HG03139 (cell line): ENCODE data around the gene PPT1.
"Not testable (repeated sequence)": the region's sequence is repeated elsewhere in the genome, so short reads cannot be mapped to it uniquely, and the experiment has no call there.

ENCODE experiments used
- ATAC-seq: cut with Tn5 transposase; IDR thresholded peaks from one replicate; pipeline ENCODE4 v1.9.1; 2021; ENCODE audit not compliant: unreplicated experiment

The PPT1 gene

DNA sequence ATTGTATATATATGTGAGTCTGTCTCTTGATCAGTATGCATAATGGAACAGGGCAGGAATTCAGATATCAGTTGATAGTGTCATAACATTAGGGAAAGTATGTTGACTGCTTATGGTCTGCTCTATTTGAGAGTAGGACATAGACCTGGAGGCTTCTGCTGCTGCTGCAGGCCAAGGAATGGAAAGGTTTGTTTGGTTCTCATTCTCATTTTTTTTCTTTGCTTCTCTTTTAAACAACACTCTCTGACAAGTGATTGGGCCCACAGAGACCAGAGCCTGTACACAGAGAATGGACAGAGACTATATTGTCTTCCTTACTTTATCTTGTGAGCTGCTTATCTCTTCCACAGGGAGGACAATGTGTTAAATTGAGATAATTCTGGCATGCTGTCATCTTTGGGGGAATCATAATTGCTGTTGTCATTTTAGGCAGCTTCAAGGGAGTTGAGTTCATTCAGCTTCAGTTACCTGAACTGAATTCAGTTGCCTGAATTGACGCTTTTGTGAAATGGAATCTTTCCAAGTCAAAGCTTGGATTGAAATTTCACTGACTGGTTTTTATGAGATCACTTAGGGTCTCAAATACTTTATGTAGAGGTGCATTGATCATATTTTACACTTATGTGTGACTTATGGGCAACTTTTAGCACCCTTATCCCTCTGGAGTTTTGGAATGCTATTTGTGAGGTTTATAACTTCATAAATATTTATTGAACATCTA is 39.6 kb downstream of the PPT1 start:
- ATAC-seq = no peak

DNA sequence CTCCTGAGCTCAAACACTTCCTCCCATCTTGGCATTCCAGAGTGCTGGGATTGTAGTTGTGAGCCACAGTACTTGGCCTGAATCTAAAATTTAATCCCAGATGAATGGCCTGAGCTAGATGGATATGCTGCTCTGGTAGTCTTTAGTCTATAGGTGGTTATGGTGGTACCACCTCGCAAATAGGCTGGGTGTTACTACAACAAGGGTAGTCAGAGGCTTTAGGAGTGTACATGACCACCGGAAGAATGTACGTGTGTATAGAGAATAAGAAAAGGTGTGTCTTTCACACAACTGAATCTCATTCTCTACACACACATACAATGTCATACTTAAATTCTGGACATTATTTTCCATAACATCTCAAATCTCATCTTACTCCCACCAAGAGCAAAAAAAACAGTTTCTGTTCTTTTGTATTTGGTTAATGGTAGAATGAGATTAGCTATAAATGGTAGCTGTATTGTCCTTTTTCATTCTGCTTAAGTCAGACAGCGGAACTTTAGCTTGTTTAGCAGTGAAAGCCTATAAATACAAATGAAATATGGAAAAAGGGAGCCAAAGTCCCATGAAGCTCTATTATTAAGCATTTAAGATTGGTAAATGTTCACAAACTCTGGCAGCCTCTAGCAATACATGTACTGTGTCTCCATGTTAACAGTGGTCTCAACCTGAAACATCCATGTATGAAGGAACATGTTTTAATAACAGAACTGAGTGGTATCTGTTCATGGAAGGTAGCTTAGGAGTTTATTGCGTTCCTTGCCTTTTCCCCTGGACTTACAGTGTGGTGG is 40.3 kb downstream of the PPT1 start:
- no peak for ATAC-seq

DNA sequence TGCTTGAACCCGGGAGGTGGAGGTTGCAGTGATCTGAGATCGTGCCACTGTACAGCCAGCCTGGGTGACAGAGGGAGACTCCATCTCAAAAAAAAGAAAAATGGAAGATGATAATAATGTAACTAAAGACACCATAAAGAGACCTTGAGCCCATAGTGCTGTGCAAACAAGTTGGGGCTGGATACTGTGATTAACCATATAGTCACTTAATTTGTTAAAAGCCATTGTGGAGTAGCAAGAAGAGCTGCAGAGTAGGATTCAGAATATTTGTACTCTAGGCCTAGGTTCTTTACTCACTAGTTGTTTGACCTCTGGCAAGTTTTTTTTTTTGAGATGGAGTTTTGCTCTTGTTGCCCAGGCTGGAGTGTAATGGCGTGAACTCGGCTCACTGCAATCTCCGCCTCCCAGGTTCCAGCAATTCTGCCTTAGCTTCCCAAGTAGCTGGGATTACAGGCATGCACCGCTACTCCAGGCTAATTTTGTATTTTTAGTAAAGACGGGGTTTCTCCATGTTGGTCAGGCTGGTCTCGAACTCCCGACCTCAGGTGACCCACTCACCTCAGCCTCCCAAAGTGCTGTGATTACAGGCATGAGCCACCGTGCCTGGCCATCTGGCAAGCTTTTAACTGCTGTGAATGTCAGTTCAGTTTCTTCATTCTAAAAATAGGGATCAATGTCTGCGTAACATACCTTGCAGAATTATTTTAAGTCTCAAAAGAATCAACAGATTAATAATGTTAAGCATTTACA is 43.7 kb downstream of the PPT1 start:
- no peak for ATAC-seq

DNA sequence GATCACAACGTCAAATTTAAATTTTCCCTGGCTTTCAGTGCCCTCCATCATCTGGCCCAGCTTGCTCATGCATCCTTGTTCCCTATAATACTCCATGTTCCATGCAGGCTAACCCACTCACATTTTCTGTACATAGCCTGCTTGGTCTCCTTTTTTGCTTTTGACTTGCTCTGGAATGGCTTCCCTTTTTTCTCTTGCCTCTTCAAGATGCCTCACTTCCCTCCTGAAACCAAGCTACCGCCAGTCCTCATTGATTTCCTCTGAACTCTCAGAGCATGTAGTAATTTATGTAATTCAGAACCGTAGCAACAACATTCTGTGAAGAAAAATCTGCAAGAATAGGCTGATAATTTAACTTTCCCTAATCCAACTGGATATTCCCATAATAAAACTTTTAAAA is 46.2 kb downstream of the PPT1 start:
- no peak for ATAC-seq

DNA sequence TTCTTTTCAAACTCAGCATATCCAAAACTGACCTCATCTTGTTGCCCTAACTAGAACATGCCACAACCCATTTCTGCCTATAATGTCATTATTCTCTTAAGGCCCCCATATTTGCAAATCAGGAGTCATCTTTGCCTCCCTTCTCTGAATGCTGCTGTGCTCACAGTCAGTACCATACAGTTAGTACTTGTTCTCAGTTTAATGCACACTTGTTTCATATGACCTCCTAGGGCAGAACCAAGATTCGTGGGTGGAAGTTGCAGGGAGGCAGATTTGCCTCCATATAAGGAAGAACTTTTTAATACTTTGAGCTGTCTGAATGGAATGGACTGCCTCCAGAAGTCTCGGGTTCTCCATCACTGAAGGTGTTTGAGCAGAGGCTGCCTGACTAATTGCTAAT is 47.3 kb downstream of the PPT1 start:
- ATAC-seq = no peak

DNA sequence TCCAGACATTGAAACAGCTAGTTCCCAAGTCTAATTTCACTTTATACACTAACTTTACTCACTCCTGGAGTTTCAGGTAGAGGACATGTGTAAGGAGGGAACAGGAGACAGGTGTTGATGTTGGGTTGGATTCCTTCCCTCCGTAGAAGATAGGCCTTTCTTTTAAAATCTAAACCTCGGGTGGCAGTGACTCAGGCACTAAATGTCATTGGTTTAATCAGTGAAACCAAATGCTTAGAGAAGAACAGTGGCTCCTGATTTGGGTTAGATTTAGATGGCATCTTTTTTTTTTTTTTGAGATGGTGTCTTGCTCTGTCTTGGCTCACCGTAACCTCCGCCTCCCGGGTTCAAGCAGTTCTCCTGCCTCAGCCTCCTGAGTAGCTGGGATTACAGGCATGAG is 49.3 kb downstream of the PPT1 start:
- no peak for ATAC-seq

DNA sequence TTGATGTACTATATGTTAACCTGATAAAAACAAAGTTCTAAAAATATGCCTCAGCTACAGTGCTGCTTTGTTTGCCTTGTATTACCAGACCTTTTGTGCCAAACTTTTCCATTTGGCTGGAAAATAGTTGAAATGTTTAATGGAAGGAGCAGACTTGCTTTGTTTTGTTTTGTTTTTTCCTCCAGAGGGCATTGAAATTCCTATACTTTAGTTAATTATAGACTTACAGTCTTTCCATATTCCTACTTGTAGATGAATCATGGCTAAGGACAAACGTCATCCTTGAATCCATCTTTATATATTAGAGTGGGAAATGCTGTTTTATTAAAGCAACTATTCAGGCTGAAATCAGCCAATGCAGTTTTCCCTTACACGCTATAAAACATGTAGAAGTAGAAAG is 49.8 kb downstream of the PPT1 start:
- ATAC-seq = no peak

DNA sequence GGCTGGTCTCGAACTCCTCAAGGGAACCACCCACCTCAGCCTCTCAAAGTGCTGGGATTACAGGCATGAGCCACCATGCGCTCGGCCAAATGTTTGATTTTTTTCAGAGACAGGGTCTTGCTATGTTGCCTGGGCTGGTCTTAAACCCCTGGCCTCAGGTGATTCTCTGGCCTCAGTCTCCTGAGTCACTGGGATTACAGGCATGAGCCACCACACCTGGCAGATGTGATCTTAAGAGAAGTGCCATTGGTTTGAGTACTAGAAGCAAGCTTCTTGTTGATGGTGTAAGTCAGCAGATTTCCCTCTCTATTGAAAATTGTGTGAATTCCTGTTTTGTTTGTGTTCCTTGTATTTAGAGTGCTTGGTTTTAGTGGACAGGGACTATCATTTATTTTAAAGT is 51.3 kb downstream of the PPT1 start:
- no peak for ATAC-seq

DNA sequence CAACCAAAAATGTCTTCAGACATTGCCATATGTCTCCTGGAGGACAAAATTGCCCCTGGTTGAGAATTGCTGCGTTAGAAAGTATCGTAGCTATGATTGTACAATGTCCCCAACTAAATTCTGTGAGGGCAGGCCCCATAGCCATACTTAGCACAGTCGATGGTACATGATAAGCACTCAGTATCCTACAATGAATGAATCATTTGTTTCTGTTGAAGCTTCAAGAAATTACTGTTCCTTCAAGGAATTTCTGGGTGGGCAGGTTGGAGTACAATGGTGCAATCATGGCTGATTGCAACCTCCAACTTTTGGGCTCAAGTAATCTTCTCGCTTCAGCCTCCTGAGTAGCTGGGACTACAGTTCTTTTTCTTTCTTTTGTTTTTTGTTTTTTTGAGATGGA is 51.9 kb downstream of the PPT1 start:
- no peak for ATAC-seq

DNA sequence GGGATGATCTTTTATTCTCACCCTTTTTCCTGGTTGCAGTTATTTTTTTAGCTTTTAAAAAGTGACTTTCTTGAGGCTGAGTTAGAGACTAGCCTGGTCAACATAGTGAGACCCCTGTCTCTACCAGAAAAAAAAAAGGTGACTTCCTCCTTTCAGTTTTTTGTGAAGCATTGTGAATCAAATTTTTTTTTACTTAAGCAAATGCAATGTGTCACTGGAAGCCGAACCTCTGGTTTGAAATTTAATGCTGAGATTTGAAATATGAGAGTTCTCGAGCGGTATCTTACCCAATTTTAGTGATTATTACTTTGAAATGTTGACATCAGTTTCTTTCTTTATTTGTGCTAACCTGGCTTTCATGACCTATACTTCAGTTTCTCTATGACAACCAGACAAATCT is 52.9 kb downstream of the PPT1 start:
- no peak for ATAC-seq

DNA sequence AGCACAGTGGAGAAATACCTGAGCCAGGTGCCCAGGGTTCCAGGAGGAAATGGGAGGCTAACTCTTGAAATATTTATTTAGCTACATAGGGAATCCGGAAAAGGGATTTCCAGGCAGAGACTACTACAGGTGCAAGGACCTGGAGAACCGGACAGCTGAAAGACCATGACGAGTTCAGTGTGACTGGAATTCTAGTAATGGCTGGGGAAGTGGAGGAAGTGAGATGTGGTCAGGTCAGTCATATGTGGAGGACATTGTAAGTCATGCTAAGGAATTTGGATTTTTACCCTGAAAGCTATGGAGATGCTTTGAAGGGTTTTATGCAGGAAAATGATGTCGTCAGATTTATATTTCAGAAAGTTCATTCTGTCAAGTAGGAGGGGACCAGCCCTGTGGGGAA is 54.7 kb downstream of the PPT1 start:
- no peak for ATAC-seq

DNA sequence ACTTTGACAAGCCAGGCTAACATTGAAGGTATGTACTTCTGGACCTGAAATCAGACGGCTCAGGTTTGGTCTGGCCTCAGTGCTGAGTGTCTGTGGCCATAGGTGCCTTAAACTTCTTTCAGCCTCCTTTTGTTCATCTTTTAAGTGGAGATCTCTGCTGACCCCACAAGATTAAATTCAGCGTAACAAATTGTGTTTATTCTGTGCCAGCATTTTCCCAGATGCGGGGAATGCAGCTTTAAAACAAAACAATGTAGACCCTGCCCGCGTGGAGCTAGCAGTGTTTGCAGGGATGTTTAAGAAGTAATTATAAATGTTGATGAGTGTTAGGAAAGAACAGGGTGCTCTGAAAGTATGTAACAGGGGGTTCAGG is 55.6 kb downstream of the PPT1 start:
- ATAC-seq = no peak

DNA sequence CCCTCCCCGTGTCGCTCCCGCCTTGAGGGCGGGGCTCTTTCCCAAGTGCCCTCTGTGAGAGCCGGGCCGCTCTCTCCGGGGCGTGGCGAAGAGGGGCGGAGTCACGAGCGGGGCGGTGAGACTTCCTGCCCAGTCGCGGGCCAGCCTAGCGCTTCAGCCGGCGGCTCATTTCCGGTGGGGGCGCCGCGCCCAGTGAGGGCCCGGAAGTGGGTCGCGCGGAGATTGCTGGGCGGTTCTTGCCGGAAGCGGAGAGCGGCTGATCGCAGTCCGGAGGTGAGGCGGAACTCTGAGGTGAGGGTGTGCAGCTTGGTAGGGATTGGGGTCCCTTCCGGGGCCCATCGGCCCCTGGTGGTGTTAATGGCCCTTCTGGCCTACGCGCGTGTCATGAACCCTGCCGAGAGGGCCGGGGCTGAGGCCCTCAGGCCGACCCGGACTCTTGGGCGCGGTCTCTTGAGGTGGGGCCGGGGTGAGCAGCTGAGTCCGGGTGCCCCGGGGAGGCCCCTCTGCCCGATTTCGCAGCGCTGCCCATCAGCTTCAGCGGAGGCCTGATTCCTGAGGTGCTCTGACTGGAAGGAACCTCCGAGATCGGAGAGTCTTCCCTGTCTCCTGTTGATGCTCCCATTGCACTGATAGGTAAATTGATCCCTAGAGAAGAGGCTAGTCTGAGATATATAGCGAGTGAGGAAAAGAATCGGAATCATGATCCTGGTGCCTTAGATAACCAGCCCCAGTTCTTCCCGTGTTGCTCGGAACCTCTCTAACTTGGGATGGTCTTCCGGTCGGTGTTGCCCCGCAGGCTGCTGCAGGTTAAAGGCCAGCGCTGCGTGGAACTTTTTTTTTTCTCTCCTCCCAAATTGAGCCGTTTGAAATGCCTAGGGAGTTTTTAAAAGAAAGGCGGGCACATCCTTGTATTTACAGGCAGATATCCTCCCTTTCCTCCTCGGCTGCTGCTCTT is 56.3 kb downstream of the PPT1 start, which contains the start of gene CAP1:
Gene CAP1 (plus strand): TSS at position 219 of the 955 bp plus-strand sequence. CDS start 18,618 bp downstream, outside the sequence.
- peak; percentile 72 for ATAC-seq

DNA sequence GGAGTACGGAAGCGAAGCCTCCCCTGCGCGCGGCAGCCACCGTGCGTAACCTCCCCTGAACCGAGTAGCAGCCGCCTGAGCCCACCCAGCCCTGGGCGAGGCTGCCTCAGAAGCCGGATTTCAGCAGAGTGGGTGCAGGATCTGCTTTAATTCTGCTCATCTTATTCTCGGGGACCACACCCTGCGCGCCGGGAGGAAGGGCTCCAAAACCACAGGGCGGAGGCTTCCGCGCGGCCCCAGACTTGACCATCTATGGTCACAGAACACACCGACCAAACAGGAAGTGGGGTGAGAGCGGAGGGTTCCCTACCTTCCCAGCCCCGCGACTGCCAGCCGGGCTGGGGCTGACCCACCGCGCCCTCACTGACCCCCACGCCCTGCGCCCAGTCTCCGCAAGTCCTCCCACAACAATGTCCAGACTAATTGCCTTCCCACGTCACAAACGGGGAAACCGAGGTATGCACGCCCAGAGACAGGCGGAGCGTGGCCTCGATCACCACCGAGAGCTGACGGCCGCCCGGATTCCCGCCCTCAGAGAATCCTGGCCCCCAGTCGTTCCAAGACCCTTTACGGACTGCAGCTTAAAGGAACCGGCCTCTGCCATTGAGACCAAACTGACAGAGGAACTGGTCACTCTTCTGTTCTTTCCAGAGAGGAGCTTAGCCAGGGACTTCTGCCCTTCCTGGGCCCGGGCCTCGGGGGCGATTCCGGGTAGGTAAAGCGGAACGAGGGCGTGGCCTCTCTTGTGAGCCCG is 57.1 kb downstream of the PPT1 start:
- ATAC-seq = peak; percentile 58

DNA sequence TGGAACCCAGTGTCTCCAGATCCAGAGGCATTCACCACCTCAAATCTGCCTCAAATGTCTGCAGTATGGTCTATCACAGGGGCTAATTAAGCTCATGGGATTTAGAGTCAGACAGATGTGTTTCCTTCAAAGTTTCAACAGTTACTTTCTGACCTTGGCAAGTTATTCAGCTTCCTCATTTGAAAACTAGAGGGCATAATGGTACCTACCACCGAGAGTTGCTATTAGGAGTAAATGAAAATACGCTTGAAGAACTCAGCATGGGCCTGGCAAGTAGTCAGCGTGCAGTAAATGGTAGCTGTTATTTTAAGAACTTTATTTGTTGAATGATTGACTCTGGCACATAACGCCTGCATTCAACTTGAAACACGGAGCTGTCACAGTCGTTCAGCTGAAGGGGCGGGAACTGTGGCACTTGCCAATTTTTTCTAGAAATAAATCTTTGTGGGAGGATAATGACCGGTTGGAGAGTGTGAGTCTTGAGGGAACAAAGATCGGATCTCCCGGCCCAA is 57.8 kb downstream of the PPT1 start:
- peak; percentile 5 for ATAC-seq

DNA sequence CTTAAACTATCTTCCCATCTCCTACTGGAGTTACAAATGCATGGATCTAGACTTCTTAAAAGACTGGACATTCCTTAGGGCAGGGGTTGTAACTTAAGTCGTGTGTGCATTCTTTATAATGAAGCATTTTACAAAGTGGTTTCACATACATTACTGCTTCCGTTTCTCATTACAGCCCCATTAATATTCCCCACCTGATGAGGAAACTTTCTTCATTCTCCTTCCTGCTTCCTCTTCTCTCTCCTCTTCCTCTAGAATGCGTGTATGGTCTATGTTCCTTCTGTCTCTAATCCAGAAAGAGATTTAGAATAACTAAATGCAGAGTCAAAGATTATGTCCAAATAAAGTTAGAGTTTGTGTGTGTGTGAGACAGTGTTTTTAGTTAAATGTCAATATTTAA is 58.4 kb downstream of the PPT1 start:
- no peak for ATAC-seq

DNA sequence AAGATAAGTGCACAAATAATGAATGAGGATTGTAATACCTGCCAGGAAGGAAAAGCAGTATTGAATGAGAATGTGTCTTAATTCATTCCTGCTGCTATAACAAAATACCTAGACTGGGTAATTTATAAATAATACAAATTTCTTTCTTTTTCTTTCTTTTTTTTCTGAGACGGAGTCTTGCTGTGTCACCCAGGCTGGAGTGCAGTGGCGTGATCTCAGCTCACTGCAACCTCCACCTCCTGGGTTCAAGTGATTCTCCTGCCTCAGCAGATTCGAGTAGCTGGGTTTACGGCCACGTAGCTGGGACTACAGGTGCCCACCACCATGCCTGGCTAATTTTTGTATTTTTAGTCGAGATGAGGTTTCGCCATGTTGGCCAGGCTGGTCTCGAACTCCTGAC is 59.8 kb downstream of the PPT1 start:
- not testable (repeated sequence) for ATAC-seq

DNA sequence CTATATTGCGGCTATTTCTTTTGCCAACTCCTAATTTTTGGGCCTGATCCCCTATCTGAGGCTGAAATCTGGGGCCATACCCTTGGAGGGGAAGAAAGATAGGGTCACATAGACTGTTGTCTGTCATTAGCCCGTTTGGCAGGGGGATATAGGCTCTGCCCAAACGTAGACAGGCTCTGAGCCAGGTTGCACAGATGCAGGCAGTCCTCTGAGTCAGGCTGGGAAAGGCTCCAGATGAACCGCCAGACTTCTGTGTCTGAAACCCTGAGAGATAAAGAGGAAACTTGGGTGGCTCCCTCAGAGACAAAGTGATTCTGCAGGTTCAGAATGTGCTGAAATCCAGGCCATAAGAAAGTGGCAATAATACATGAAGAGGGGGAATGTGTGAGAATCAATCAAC is 60.5 kb downstream of the PPT1 start:
- no peak for ATAC-seq

DNA sequence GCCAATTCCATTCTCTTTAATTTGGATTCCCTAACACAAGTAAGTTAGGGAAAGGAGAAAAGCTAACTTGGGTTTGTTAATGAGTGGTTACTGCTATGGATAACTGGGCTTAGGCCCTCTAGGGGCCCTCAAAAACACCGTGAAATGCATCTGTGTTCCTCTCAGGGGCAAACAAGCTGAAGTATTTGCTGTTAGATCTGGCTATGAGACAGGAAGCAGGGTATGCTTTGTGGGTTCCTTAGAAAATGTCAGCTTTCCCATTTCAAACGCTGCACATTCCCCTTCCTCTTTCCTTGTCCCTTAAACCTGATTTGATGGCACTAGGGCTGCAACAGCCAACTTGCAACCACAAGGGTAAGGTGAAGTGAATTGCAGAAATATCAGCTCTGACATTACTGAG is 62.2 kb downstream of the PPT1 start:
- ATAC-seq = no peak
